ENCODE data around the gene CCL16. TPM values are rescaled to one million over a fixed set of nuclear protein-coding genes. Genes with fewer than 3 reads are reported as not detected.

CCL16 gene
- total RNA-seq, 2 experiments from 2014 or later = not detected

- no peaks in the 10 kb centered on the region for H3K9me2 ChIP-seq (ENCODE audit: insufficient read depth, low read length)
- ChIA-PET CTCF (ENCODE audit: unreplicated experiment) (no interaction called here), POLR2A (interaction anchor here (0.6 kb wide), 1 partner anchor 18 kb away, joined by 3 read pairs; no protein-coding TSS in a partner anchor)
- H4K20me1 ChIP-seq (ENCODE audit: insufficient read depth, low read length) = no peaks in the 10 kb centered on the region
- no peak overlapping the region for H3K4me3 ChIP-seq (ENCODE audit: low read depth, low read length, poor library complexity, severe bottlenecking)
- no peaks in the 10 kb centered on the region for H3K9me3 ChIP-seq (ENCODE audit: low read length)
- no peak overlapping the region for H3K27ac ChIP-seq (ENCODE audit: low read depth, low read length, poor library complexity, severe bottlenecking)
- no peak overlapping the region for H2AFZ ChIP-seq (ENCODE audit: low read length)
- BruUV-seq (replicated peaks) = no TSS peak
- H3K4me1 ChIP-seq (ENCODE audit: insufficient read depth, low read length, poor library complexity, severe bottlenecking) = no peaks in the 10 kb centered on the region
- DNase-seq (ENCODE audit: low spot score) = no peak
- no peaks in the 10 kb centered on the region for H3K36me3 ChIP-seq (ENCODE audit: insufficient read depth, low read length)
- no peaks in the 10 kb centered on the region for H3K79me2 ChIP-seq (ENCODE audit: insufficient read depth, low read depth, low read length)
- intact Hi-C loops (cut with micrococcal nuclease; ENCODE audit: unreplicated experiment) = no loop called here
- no peak overlapping the region for H3K4me2 ChIP-seq (ENCODE audit: low read length)
- no peak for TF ChIP-seq CTCF (conservative IDR thresholded peaks at IDR 0.05; ENCODE audit: low read length)
- no peak for TF ChIP-seq EZH2phosphoT487 (IDR thresholded peaks at IDR 0.05; ENCODE audit: borderline replicate concordance, low read depth, low read length)
Observed at GRCh38 chr17:35965272-35965671, 16.0 kb downstream of the CCL16 start.

- ChIA-PET CTCF (ENCODE audit: unreplicated experiment) (no interaction called here), POLR2A (interaction anchor here (0.6 to 0.9 kb wide), 3 partner anchors 60 to 499 kb away, joined by 3 to 5 read pairs (median 3); no protein-coding TSS in a partner anchor)
- Histone ChIP-seq H3K4me1 (ENCODE audit: insufficient read depth, low read length, poor library complexity, severe bottlenecking) (no peaks in the 10 kb centered on the region), H3K4me3 (ENCODE audit: low read depth, low read length, poor library complexity, severe bottlenecking) (no peak overlapping the region), H3K27ac (ENCODE audit: low read depth, low read length, poor library complexity, severe bottlenecking) (no peak overlapping the region), H3K79me2 (ENCODE audit: insufficient read depth, low read depth, low read length) (no peaks in the 10 kb centered on the region), H3K9me2 (ENCODE audit: insufficient read depth, low read length) (no peaks in the 10 kb centered on the region), H4K20me1 (ENCODE audit: insufficient read depth, low read length) (no peaks in the 10 kb centered on the region), H3K9me3 (ENCODE audit: low read length) (no peaks in the 10 kb centered on the region), H3K4me2 (ENCODE audit: low read length) (no peak overlapping the region), H3K36me3 (ENCODE audit: insufficient read depth, low read length) (no peaks in the 10 kb centered on the region), H2AFZ (ENCODE audit: low read length) (no peak overlapping the region)
- no TSS peak for BruUV-seq (replicated peaks)
- no peak for TF ChIP-seq EZH2phosphoT487 (IDR thresholded peaks at IDR 0.05; ENCODE audit: borderline replicate concordance, low read depth, low read length)
- no peak for TF ChIP-seq CTCF (conservative IDR thresholded peaks at IDR 0.05; ENCODE audit: low read length)
- no peak for DNase-seq (ENCODE audit: low spot score)
- intact Hi-C loops (cut with micrococcal nuclease; ENCODE audit: unreplicated experiment) = no loop called here
Observed at GRCh38 chr17:35963663-35964062, 17.6 kb downstream of the CCL16 start.

GRCh38 chr17:35953720-35954119 lies 27.6 kb downstream of the CCL16 start:
- H3K79me2 ChIP-seq (ENCODE audit: insufficient read depth, low read depth, low read length) = no peaks in the 10 kb centered on the region
- TF ChIP-seq EZH2phosphoT487 (IDR thresholded peaks at IDR 0.05; ENCODE audit: borderline replicate concordance, low read depth, low read length) (no peak), CTCF (conservative IDR thresholded peaks at IDR 0.05; ENCODE audit: low read length) (no peak)
- no peaks in the 10 kb centered on the region for H3K36me3 ChIP-seq (ENCODE audit: insufficient read depth, low read length)
- no TSS peak for BruUV-seq (replicated peaks)
- no peaks in the 10 kb centered on the region for H3K9me2 ChIP-seq (ENCODE audit: insufficient read depth, low read length)
- ChIA-PET CTCF (ENCODE audit: unreplicated experiment) (no interaction called here), POLR2A (no interaction called here)
- no peak for DNase-seq (ENCODE audit: low spot score)
- H3K27ac ChIP-seq (ENCODE audit: low read depth, low read length, poor library complexity, severe bottlenecking) = no peak overlapping the region
- no peak overlapping the region for H3K4me2 ChIP-seq (ENCODE audit: low read length)
- intact Hi-C loops (cut with micrococcal nuclease; ENCODE audit: unreplicated experiment) = no loop called here
- H4K20me1 ChIP-seq (ENCODE audit: insufficient read depth, low read length) = no peaks in the 10 kb centered on the region
- H3K4me1 ChIP-seq (ENCODE audit: insufficient read depth, low read length, poor library complexity, severe bottlenecking) = no peaks in the 10 kb centered on the region
- H2AFZ ChIP-seq (ENCODE audit: low read length) = no peak overlapping the region
- H3K4me3 ChIP-seq (ENCODE audit: low read depth, low read length, poor library complexity, severe bottlenecking) = no peak overlapping the region
- H3K9me3 ChIP-seq (ENCODE audit: low read length) = no peaks in the 10 kb centered on the region
